ENCODE measurements around the gene SDK2. TPM values are rescaled to one million over a fixed set of nuclear protein-coding genes. Genes with fewer than 3 reads are reported as not detected.

SDK2 gene
- total and polyA plus RNA-seq, 2 of the 4 experiments (the other 2 are of a cell fraction) = under 0.01 to 0.03 TPM

- no peak overlapping the region for H3K9ac ChIP-seq (ENCODE audit: low read depth, low read length)
- POLR2A ChIA-PET (ENCODE audit: unreplicated experiment) = no interaction called here
- no peak for DNase-seq
- no peak overlapping the region for H4K91ac ChIP-seq (ENCODE audit: insufficient read depth, low read depth, low read length)
- H2BK5ac ChIP-seq (ENCODE audit: low read depth, low read length, poor library complexity, severe bottlenecking) = no peak overlapping the region
- no peak overlapping the region for H3K56ac ChIP-seq (ENCODE audit: extremely low read depth, insufficient read depth, low read length)
- no peaks in the 10 kb centered on the region for H3K9me1 ChIP-seq (ENCODE audit: insufficient read depth, low read length)
- 53% methylated on average over 5 of the region's 9 CpGs; no CpG with 5 or more reads in 1 of the 2 experiments for WGBS, 2 experiments (ENCODE audit: extremely low coverage in 2 of 2, insufficient read length in 1 of 2)
- in situ Hi-C loops (cut with MboI; ENCODE audit: low sequenced_read_pairs) (no loop called here), intact Hi-C loops (cut with micrococcal nuclease) (no loop called here), dilution Hi-C loops (cut with HindIII; ENCODE audit: low sequenced_read_pairs, unreplicated experiment) (no loop called here)
- BruUV-seq (replicated peaks) = no TSS peak
- no peak overlapping the region for H3K14ac ChIP-seq (replicated peaks; ENCODE audit: low read depth, low read length)
- no peak overlapping the region for H4K8ac ChIP-seq (ENCODE audit: low read depth in 2 of 2, low read length in 2 of 2)
- H3K27ac ChIP-seq (ENCODE audit: insufficient read depth, low read length) = no peak overlapping the region
- H4K5ac ChIP-seq (ENCODE audit: low read depth, low read length) = no peak overlapping the region
- no peak overlapping the region for H3K4ac ChIP-seq (ENCODE audit: low read depth, low read length)
- H3K4me1 ChIP-seq (ENCODE audit: control insufficient read depth, insufficient read depth, low read length) = no peaks in the 10 kb centered on the region
- no peak overlapping the region for H2AK5ac ChIP-seq (ENCODE audit: low read depth, low read length)
- no peaks in the 10 kb centered on the region for H3K36me3 ChIP-seq (ENCODE audit: control insufficient read depth, insufficient read depth, low read length)
- TF ChIP-seq RFX5 (IDR thresholded peaks at IDR 0.05; ENCODE audit: low read depth, low read length) = no peak
- no peak for TF ChIP-seq MAZ (IDR thresholded peaks at IDR 0.05; ENCODE audit: borderline replicate concordance, low read depth, low read length)
- no peak for TF ChIP-seq SMC3 (IDR thresholded peaks at IDR 0.05; ENCODE audit: low read depth, low read length)
- no peak for TF ChIP-seq FOS (IDR thresholded peaks at IDR 0.05; ENCODE audit: low read depth, low read length)
- TF ChIP-seq POLR2A (IDR thresholded peaks at IDR 0.05; ENCODE audit: low read depth, low read length) = no peak
- no peak for TF ChIP-seq CEBPB (IDR thresholded peaks at IDR 0.05; ENCODE audit: low read depth, low read length)
- TF ChIP-seq CHD1 (IDR thresholded peaks at IDR 0.05; ENCODE audit: low read depth, low read length) = no peak
- no peak for TF ChIP-seq BHLHE40 (IDR thresholded peaks at IDR 0.05; ENCODE audit: low read depth, low read length)
- no peak for TF ChIP-seq NFE2L2 (IDR thresholded peaks at IDR 0.05; ENCODE audit: low read depth, low read length)
- no peak for TF ChIP-seq RCOR1 (IDR thresholded peaks at IDR 0.05; ENCODE audit: insufficient replicate concordance, low read length)
- TF ChIP-seq, protein P1, sequence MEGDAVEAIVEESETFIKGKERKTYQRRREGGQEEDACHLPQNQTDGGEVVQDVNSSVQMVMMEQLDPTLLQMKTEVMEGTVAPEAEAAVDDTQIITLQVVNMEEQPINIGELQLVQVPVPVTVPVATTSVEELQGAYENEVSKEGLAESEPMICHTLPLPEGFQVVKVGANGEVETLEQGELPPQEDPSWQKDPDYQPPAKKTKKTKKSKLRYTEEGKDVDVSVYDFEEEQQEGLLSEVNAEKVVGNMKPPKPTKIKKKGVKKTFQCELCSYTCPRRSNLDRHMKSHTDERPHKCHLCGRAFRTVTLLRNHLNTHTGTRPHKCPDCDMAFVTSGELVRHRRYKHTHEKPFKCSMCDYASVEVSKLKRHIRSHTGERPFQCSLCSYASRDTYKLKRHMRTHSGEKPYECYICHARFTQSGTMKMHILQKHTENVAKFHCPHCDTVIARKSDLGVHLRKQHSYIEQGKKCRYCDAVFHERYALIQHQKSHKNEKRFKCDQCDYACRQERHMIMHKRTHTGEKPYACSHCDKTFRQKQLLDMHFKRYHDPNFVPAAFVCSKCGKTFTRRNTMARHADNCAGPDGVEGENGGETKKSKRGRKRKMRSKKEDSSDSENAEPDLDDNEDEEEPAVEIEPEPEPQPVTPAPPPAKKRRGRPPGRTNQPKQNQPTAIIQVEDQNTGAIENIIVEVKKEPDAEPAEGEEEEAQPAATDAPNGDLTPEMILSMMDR (conservative IDR thresholded peaks at IDR 0.05; ENCODE audit: low read depth, low read length) = no peak
- TF ChIP-seq MAFK (IDR thresholded peaks at IDR 0.05; ENCODE audit: low read depth, low read length) = no peak
- TF ChIP-seq MXI1 (IDR thresholded peaks at IDR 0.05; ENCODE audit: borderline replicate concordance, low read depth, low read length) = no peak
- TF ChIP-seq RAD21 (IDR thresholded peaks at IDR 0.05; ENCODE audit: low read length) = no peak
- no peak for TF ChIP-seq USF2 (IDR thresholded peaks at IDR 0.05; ENCODE audit: low read depth, low read length)
- TF ChIP-seq, protein P2, sequence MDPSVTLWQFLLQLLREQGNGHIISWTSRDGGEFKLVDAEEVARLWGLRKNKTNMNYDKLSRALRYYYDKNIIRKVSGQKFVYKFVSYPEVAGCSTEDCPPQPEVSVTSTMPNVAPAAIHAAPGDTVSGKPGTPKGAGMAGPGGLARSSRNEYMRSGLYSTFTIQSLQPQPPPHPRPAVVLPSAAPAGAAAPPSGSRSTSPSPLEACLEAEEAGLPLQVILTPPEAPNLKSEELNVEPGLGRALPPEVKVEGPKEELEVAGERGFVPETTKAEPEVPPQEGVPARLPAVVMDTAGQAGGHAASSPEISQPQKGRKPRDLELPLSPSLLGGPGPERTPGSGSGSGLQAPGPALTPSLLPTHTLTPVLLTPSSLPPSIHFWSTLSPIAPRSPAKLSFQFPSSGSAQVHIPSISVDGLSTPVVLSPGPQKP (IDR thresholded peaks at IDR 0.05; ENCODE audit: borderline replicate concordance, low read depth, low read length) = no peak
- peaks cover 7% of the 10 kb centered on the region for H3K9me3 ChIP-seq (ENCODE audit: control insufficient read depth, insufficient read depth, low read length)
- no peaks in the 10 kb centered on the region for H3K79me1 ChIP-seq (ENCODE audit: low read depth in 1 of 2, low read length in 2 of 2)
- no peak overlapping the region for H3K18ac ChIP-seq (ENCODE audit: low read depth, low read length)
- ATAC-seq (ENCODE audit: low read depth) = no peak
- no peak overlapping the region for H3K4me2 ChIP-seq (ENCODE audit: low read depth, low read length)
- H2BK20ac ChIP-seq (ENCODE audit: low read depth, low read length) = no peak overlapping the region
- no peak overlapping the region for H2AFZ ChIP-seq (replicated peaks; ENCODE audit: low read length, poor library complexity)
- no peak overlapping the region for H2BK15ac ChIP-seq (ENCODE audit: low read depth, low read length)
- no peak overlapping the region for H2AK9ac ChIP-seq (replicated peaks; ENCODE audit: low read depth, low read length, poor library complexity)
- no peaks in the 10 kb centered on the region; the same call in 1 of the 2 replicates for H3K27me3 ChIP-seq (ENCODE audit: control insufficient read depth, insufficient read depth, low read length)
- no peak overlapping the region for H2BK120ac ChIP-seq (ENCODE audit: low read depth, low read length)
- no peak overlapping the region for H3K23ac ChIP-seq (ENCODE audit: low read depth, low read length)
- CTCF ChIA-PET = no interaction called here
- H4K20me1 ChIP-seq (ENCODE audit: insufficient read depth, low read length) = no peaks in the 10 kb centered on the region
- H3K4me3 ChIP-seq (ENCODE audit: insufficient read depth, low read depth, low read length) = no peak overlapping the region
Measured at GRCh38 chr17:73489991-73490390, 154.3 kb downstream of the SDK2 start.
